ENCODE results near the gene ARHGEF19.
"Not testable (repeated sequence)": the region's sequence is repeated elsewhere in the genome, so short reads cannot be mapped to it uniquely, and the experiment has no call there.

Gene ARHGEF19

DNA sequence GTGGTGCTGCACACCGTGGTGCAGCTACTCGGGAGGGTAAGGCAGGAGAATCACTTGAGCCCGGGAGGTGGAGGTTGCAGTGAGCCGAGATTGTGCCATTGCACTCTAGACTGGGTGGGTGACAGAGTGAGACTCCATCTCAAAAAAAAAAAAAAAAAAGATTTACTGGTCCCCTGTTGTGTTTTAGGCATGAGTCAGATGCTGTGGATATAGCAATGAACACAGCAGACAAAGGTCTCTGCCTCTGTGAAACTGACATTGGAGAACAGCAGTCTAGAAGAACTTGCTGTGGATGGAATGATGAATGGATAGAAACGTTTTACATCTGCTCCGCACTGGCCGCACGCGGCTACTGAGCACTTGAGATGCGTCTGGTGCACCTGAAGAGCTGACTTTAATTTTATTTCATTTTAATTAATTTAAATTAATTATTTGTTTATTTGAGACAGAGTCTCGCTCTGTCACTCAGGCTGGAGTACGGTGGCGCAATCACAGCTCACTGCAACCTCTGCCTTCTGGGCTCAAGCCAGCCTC, 32.1 kb downstream of the ARHGEF19 start:
- no peak for DNase-seq

DNA sequence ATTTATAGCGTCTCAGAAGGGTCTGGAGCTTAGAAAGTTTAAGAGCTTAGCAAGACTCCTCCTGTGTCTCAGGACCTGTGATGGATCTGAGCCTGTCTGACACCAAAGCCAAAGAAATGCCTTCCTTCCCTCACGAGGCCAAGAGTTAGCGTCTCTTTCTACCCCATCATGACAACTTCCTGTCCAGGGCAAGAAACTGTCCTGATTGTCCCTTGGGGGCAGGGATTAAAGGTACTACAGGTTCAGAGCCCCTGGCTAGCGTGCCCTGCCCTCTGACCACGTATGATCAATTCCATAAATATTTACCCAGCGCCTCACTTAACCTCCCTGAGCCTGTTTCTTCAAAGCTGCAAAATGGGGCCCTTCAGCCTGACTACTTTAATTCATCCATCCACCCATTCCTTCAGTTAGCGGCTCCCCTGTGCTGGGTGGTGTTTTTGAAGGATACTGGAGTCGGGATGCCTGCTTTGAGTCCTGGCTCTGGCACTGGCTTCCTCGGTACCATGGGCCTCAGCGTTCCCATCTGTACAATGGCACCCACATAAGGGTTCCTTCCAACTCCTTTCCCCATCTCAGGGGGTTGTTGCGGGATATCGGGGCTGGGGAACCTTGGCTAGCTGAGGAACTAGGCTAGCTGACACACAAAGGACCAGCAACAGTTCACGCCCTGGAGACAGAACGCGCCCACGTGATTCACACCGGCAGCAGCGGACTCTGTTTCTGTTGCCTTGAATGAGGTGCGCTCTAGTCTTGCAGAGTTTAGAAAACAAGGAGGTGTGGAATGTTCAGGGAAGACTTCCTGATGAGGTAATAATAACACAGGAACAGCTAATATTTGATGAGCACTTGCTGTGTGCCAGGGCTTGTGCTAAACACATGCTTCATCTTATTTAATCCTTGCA, 33.6 kb downstream of the ARHGEF19 start:
- no peak for DNase-seq

DNA sequence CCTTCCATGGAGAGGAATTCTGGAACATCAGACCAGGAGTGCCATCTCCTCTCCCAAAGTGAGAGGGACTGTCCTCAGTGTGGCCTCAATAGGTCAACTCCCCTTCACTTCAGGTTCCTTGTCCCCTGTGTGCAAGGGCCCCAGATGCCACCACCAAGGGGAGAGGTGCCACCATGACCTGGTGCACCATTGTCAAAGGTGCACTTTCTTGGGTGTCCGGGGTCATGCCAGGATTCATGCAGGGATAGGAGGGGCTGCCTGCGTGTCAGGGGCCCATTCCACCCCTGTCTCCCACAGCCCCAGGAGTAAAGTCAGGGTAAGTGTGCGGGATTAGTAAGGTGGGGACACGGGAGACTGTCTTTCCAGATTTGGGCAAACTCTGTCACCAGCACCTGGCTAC, 35.1 kb downstream of the ARHGEF19 start:
- no peak for DNase-seq

DNA sequence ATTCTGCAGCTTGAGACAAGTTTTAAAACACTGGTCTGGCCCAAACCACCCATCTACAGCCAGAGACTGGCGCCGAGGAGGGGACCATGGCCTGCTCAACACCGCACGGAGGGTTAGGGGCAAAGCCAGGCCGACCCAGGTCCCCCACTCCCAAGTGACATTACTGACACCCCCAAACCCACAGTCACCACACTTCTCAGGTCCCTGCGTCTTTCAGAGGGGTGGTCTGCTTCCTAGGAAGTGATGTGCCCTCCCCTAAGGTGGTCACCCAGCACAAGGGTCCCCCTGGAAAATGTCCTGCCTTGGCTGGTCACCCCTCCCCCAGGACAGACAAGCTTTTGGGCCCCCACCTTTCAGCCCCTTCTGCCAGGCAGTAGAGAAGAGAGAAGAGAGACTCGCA, 35.8 kb downstream of the ARHGEF19 start:
- no peak for DNase-seq

DNA sequence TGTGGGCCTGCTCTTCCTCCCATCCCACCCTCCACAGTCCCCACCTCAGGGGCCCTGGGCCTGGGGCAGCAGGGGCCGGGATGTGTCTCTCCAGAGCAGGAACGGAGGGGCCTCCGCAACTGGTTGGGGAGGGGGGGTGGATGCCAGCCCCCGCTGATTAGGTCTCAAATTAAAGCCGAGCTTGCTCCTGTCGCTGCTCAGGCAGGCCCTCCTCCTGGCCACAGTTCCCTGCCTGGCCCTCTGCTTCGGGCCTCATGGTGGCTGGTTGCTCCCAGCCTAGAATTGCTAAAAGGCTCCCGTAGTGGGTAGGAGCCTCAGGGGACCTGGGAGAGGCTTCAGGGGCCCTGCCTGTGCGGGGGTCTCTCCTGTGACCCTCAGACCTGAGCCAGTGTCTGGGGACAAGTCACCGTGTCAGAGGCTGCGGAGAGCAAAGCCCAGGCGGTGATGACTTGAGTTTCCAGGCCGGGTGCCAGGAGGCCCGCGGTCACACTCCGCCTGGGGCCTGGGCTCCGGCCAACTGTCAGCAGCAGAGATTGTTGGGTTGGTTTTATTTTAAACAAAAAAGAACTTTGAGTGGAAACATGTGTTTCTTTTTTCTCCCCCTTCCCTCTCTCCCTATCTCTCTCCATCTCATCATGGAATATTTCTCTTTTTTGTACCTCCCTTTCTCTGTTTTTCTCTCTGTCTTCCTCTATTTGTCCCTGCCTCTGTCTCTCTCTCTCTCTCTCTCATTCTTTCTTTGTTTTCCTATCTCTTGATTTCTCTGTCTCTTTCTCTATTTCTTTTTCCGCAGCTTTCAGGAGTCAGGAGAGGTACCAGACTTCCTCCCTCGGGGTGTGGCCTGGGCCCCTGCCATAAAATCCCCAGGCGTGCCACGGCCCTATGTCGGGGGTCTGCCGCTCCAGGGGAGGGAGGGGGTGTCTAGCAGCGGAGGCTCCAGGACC, 36.6 kb downstream of the ARHGEF19 start:
- peak; percentile 47 to 71 (median 55) for DNase-seq

GRCh38 chr1:16174886-16175598, 37.4 kb downstream of the ARHGEF19 start:
- DNase-seq: no peak

DNA sequence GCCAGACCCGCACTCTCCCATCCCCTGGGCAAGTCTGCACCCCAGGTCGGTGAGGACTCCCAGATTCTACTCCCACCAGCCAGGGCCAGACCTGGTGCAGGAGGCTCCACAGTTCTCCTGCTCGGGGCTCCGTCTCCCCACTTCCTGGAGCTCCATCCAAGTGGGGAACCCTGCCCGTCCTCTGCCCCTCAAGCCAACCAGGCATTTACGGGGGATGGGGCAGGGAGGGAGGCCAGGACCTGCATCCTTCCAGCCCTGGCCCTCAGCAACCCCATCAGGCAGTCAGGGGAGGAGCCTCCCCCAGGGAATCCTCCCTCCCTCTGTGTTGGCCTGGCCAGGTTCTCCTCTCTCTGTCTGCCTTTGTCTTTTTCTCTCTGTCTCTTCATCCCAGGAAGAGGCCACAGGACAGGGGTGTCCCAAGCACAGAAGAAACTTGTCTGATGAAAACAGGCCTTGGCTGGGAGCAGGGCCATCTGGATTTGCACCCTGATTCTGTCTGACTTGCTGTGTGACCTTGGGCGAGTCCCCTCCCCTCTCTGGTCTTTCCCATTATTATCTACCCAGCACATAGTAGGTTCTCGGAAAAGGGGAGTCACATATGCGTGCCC, 38.1 kb downstream of the ARHGEF19 start:
- no peak for DNase-seq

- peak; percentile 49 to 63 (median 60) for DNase-seq
Measured at GRCh38 chr1:16173447-16174260, 38.8 kb downstream of the ARHGEF19 start.

DNA sequence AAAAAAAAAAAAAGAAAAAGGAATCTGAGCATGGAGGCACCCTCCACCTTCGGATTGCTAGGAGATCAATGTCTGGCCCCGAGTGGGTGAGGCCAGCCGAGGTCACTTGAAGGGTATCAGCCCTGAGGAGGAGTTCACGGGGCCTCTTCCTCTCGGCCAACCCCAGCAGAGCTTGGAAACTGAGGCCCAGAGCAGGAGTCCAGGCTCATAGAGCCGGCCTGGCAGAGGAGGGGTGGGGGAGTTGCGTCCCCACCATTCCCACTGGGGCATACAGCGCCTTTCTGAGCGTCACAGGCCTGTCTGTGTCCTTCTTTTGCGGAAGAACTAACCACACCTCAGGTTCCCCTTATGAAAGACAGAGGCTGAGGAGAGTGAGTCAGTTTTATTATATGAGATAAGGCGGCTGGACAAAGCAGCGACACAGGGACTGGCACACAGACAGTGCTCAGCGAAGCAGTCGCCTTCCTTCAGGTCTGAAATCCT, 39.4 kb downstream of the ARHGEF19 start:
- DNase-seq: peak; percentile 74 to 88 (median 84)

- DNase-seq: no peak
Measured at GRCh38 chr1:16172218-16172830, 40.1 kb downstream of the ARHGEF19 start.

DNA sequence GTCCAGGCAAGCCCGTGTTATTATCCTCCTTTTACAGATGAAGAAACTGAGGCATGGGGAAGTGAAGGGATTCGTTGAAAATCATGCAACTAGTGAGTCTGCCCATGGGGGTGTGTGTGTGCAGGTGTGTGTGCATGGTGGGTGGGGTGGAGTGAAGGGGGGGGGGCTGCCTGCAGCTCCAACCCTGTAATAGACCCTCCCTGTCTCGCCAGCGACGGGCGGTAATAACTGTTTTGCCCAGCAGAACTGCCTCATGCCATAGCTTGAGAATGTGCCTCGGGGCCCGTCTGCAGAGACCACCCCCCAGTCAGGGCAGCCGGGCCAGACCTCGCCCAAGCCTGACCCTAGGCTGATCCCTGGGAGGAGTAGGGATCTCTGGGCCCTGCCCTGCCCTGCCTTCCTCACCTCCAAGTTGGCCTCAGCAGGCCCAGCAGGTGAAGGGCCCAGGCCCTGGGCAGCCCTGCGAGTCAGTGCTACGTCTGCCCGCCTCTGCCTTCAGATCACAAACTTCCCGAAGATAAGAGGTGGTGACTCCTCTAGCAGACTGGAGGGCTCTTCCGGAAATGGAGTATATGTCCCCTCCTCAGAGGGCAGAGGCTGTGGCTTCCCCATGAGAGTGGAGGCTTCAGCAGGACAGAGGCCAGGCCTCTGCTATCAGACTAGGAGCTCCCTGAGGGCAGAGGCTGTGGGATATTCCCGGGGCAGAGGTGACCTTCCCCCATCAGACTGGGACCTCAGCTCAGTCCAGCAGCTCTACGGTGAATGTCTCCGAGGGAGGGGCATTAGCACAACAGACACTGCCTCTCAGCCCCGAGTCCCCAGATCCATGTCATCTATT, 40.9 kb downstream of the ARHGEF19 start:
- no peak for DNase-seq

- DNase-seq: no peak
Measured at GRCh38 chr1:16170283-16170673, 42.2 kb downstream of the ARHGEF19 start.

GRCh38 chr1:16168622-16169360, 43.7 kb downstream of the ARHGEF19 start:
- DNase-seq: peak in 3 of 4 experiments; percentile 10 to 28 (median 20)

DNA sequence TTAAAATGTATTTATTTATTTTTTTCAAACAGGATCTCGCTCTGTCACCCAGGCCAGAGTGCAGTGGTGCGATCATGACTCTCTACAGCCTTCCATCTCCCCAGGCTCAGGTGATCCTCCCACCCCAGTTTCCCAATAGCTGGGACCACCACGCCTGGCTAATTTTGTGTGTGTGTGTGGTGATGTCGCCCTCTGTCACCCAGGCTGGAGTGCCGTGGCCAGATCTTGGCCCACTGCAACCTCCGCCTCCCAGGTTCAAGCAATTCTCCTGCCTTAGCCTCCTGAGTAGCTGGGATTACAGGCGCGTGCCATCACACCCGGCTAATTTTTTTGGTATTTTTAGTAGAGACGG, 44.3 kb downstream of the ARHGEF19 start:
- not testable (repeated sequence) for DNase-seq

DNA sequence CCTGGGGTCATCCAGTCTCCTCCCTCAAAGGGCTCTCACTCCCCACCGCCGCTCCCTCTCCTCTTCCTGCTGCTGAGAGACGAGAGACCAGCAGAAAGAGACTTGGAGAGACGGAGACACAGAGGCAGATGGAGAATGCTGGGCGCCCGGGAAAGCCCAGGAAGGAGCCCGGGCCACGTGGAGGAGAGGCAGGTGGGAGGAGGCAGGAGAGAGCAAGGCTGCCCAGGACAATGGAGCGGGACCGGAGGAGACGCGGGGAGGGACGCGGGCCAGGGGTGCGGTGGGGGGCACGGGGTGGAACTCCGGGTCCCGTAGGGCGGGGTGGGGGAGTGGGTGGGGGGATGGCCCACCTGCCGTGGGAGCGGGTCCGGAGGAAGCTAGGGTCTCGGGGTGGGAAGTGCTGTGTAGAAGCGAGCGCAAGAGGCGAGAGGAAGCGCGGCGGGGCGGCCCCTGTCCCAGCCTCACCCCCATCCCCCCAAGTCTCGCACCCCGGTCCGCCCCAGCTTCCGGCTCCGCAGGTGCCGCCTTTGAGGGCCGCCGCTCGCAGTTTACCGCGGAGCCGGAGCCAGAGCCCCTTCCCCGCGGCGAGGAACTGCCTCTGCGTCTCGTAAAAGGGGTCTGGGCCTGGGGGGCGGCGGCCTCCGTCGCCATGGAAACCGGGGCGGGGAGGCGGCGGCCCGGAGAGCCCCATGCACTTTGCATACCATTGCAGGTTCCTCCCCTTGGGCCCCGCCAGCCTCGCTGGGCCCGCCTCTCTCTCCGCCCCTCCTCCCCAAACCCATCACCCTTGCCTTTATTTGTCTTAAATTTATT, 44.9 kb downstream of the ARHGEF19 start:
- no peak for DNase-seq

DNA sequence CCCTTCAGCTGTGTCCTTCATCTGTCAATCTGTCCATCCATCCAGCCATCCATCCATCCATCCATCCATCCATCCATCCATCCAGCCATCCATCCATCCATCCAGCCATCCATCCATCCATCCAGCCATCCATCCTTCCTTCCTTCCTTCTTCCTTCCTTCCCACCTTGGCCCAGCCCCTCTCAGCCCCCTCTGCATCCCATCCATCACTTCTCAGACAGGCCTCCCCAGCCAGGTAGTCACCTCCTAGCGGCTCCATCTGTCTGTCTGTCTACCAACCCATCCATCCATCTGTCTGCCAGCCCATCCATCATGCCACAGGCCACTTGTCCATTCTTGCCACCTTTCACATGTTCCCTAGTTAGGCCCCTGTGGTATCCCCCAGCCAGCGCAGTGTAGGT, 46.3 kb downstream of the ARHGEF19 start:
- DNase-seq: no peak

DNA sequence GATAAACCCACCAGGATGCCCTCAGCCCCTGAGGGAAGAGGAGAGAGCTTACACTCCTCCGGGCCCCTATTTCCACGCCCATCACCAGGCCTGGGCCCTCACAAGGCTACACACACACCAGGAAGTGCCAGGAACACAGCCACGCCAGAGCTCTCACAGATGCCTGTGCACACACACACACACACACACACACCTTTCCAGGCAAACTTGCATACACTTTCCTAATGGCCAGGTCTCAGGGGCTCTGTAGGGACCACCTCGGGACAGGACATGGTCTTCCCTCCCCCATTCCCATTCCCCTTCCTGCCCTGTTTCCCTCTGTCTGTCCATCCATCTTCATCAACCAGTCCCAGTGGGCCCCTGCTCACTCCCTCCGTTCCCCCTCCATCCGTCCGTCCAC, 46.9 kb downstream of the ARHGEF19 start:
- DNase-seq: no peak

- DNase-seq: no peak
Measured at GRCh38 chr1:16165073-16165364, 47.4 kb downstream of the ARHGEF19 start.
